ENCODE measurements around the gene ABCB9.

DNA sequence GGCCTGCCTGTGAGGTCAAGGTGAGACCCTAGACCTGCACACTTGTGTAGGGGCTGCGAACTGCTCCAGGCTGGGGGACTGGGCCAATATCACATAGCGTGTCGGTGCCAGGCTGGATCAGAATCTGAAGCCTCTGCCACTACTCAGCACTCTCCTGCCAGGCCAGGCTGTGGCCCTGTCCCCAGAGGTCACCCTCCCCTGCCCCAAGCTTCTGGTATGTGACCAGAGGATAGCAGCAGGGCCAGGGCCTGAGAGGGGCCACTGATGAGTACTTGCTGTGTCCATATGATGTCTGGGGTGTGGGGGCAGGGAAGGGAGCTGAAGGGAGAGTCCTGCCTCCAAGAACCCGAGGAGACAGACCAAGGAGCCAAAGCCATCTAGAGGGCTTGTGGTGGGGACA lies 32.1 kb upstream of the ABCB9 start:
- TF ChIP-seq POLR2AphosphoS5 (IDR thresholded peaks at IDR 0.05) (no peak), POLR2A (IDR thresholded peaks at IDR 0.05; ENCODE audit: low read depth) (no peak), EP300 (IDR thresholded peaks at IDR 0.05) (no peak)
- TF ChIP-seq, protein P1, sequence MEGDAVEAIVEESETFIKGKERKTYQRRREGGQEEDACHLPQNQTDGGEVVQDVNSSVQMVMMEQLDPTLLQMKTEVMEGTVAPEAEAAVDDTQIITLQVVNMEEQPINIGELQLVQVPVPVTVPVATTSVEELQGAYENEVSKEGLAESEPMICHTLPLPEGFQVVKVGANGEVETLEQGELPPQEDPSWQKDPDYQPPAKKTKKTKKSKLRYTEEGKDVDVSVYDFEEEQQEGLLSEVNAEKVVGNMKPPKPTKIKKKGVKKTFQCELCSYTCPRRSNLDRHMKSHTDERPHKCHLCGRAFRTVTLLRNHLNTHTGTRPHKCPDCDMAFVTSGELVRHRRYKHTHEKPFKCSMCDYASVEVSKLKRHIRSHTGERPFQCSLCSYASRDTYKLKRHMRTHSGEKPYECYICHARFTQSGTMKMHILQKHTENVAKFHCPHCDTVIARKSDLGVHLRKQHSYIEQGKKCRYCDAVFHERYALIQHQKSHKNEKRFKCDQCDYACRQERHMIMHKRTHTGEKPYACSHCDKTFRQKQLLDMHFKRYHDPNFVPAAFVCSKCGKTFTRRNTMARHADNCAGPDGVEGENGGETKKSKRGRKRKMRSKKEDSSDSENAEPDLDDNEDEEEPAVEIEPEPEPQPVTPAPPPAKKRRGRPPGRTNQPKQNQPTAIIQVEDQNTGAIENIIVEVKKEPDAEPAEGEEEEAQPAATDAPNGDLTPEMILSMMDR (IDR thresholded peaks at IDR 0.05) = no peak

All from esophagus muscularis mucosa (tissue), 4 donors.